Testis (tissue), 2 donors: ENCODE data around the gene FGGY.

Experiments used
- POLR2A ChIP-seq: fragments of 450-650 bp; IDR thresholded peaks from one replicate; pipeline ENCODE4 v1.6.1; 2017; ENCODE audit warnings: antibody characterized with exemption, mild to moderate bottlenecking, moderate library complexity
- TF ChIP-seq, protein P1 (sequence below), 3 experiments: fragments of 450-650 bp in 2 of 3; fragments of 200-600 bp in 1 of 3; sonication (generic) in 1 of 3; IDR thresholded peaks; one replicate each; pipeline ENCODE4 v1.5.1; 2016 to 2019; ENCODE audit warnings: antibody characterized with exemption in 3 of 3, mild to moderate bottlenecking in 2 of 3, moderate library complexity in 1 of 3

- TF ChIP-seq, protein P1, sequence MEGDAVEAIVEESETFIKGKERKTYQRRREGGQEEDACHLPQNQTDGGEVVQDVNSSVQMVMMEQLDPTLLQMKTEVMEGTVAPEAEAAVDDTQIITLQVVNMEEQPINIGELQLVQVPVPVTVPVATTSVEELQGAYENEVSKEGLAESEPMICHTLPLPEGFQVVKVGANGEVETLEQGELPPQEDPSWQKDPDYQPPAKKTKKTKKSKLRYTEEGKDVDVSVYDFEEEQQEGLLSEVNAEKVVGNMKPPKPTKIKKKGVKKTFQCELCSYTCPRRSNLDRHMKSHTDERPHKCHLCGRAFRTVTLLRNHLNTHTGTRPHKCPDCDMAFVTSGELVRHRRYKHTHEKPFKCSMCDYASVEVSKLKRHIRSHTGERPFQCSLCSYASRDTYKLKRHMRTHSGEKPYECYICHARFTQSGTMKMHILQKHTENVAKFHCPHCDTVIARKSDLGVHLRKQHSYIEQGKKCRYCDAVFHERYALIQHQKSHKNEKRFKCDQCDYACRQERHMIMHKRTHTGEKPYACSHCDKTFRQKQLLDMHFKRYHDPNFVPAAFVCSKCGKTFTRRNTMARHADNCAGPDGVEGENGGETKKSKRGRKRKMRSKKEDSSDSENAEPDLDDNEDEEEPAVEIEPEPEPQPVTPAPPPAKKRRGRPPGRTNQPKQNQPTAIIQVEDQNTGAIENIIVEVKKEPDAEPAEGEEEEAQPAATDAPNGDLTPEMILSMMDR (IDR thresholded peaks at IDR 0.05): no peak
- no peak for TF ChIP-seq POLR2A
Observed at GRCh38 chr1:59477867-59478266, 181.0 kb downstream of the FGGY start.
